ENCODE measurements around the gene CCSER1. TPM values are rescaled to one million over a fixed set of nuclear protein-coding genes. Genes with fewer than 3 reads are reported as not detected.

CCSER1 gene
- total RNA-seq, 1 donor from 2014 or later, result not detected

DNA sequence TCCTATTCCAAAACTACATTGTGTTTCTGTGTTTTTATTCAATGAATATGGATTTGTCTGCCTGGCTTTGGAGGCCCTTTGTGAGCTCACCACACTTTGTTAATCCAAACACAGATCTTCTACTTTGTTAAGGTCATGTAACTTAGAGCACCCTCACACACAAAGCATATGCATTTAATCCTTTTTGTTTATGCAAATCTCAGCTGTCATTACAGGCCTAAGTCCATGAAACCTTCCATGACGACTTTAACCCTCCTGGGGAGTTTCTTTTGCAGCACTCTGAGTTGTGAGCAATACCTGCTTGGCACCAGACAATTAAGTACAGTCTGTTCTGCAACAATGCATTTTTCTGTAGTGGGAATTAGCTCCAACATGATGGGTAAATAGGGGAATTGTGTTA, 14.9 kb downstream of the CCSER1 start:
- Mint-ChIP-seq H3K27ac (ENCODE audit: unreplicated experiment) (no peak overlapping the region), H3K4me1 (ENCODE audit: low read depth) (no peaks in the 10 kb centered on the region), H3K36me3 (ENCODE audit: low read depth) (no peaks in the 10 kb centered on the region), H3K4me3 (ENCODE audit: unreplicated experiment) (no peak overlapping the region), H3K27me3 (ENCODE audit: low read depth) (peaks cover 12% of the 10 kb centered on the region), H3K9me3 (ENCODE audit: low read depth) (no peaks in the 10 kb centered on the region)
- TF ChIP-seq, protein P1, sequence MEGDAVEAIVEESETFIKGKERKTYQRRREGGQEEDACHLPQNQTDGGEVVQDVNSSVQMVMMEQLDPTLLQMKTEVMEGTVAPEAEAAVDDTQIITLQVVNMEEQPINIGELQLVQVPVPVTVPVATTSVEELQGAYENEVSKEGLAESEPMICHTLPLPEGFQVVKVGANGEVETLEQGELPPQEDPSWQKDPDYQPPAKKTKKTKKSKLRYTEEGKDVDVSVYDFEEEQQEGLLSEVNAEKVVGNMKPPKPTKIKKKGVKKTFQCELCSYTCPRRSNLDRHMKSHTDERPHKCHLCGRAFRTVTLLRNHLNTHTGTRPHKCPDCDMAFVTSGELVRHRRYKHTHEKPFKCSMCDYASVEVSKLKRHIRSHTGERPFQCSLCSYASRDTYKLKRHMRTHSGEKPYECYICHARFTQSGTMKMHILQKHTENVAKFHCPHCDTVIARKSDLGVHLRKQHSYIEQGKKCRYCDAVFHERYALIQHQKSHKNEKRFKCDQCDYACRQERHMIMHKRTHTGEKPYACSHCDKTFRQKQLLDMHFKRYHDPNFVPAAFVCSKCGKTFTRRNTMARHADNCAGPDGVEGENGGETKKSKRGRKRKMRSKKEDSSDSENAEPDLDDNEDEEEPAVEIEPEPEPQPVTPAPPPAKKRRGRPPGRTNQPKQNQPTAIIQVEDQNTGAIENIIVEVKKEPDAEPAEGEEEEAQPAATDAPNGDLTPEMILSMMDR (IDR thresholded peaks at IDR 0.05), result no peak
- no peak for DNase-seq (ENCODE audit: low spot score)

DNA sequence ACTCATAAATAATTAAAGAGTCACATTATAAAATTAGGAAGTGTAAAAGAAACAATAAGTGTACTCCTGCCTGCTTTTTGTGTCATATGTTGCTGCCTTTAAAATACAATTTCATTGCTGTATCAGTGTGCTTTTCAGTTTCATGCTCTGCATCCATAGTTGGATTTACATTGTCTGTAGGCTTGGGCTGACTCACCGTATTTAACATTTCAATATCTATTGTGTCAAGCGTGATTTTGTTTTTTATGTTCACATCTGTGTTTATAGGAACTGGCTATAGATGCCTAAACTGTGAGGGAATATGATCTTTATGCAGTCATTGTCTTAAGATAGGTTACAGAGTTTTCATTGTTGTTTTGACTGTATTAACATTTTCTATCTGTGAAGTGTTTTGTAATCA, 18.1 kb downstream of the CCSER1 start:
- TF ChIP-seq, protein P1 (IDR thresholded peaks at IDR 0.05), result no peak
- no peak overlapping the region for H3K4me3 Mint-ChIP-seq (ENCODE audit: unreplicated experiment)
- no peak for DNase-seq (ENCODE audit: low spot score)
- no peak overlapping the region for H3K27ac Mint-ChIP-seq (ENCODE audit: unreplicated experiment)
- H3K27me3 Mint-ChIP-seq (ENCODE audit: low read depth), result peaks cover 9% of the 10 kb centered on the region
- no peaks in the 10 kb centered on the region for H3K36me3 Mint-ChIP-seq (ENCODE audit: low read depth)
- H3K4me1 Mint-ChIP-seq (ENCODE audit: low read depth), result no peaks in the 10 kb centered on the region
- H3K9me3 Mint-ChIP-seq (ENCODE audit: low read depth), result no peaks in the 10 kb centered on the region

DNA sequence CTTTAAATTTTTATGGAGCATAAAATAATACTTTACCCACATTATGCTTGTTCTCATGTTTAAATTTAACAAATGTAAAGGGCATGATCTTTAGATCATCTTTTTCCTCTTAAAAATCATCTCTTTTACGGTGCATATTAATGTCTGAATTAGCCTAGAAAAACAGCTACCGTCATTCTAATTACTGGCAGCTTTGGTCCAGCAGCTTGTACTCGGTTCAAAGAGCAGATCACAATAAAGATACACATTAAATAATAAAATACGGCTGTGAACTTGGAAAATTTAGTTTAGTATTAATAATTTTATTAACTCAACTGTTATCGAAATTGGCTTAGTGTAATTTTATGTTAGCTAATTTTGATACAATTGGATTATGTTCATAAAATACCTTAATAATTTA, 19.1 kb downstream of the CCSER1 start:
- Mint-ChIP-seq H3K9me3 (ENCODE audit: low read depth) (no peaks in the 10 kb centered on the region), H3K36me3 (ENCODE audit: low read depth) (no peaks in the 10 kb centered on the region), H3K27ac (ENCODE audit: unreplicated experiment) (no peak overlapping the region), H3K4me3 (ENCODE audit: unreplicated experiment) (no peak overlapping the region), H3K4me1 (ENCODE audit: low read depth) (no peaks in the 10 kb centered on the region), H3K27me3 (ENCODE audit: low read depth) (peaks cover 9% of the 10 kb centered on the region)
- TF ChIP-seq, protein P1 (IDR thresholded peaks at IDR 0.05), result no peak
- no peak for DNase-seq (ENCODE audit: low spot score)

DNA sequence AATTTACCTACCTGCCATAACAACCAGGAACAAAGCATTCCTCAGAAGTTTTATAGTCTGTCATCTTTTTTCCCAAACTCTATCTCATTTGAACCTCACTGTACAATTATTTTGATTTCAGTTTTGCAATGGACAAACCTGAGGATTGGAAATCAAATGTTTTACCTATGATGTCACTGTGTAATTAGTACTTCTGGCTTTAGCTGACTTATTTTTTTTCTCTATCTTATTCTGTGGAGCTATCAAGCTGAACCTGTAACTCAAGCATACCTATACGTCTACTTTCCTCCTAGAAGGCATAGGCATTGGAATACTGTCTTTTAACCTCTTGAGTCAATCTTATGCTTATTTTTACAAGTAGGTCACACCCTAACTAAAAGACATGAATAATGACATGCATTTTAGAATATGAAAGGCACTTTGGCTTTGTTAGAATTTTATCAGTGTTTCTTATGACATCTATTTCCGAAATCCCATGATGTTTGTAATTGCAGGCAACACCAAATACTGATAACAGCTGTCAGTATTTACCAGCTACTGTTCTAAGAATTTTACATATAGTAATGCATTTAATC, 21.5 kb downstream of the CCSER1 start:
- H3K9me3 Mint-ChIP-seq (ENCODE audit: low read depth), result no peaks in the 10 kb centered on the region
- no peak overlapping the region for H3K4me3 Mint-ChIP-seq (ENCODE audit: unreplicated experiment)
- no peak overlapping the region for H3K27ac Mint-ChIP-seq (ENCODE audit: unreplicated experiment)
- peaks cover 7% of the 10 kb centered on the region for H3K27me3 Mint-ChIP-seq (ENCODE audit: low read depth)
- no peaks in the 10 kb centered on the region for H3K36me3 Mint-ChIP-seq (ENCODE audit: low read depth)
- TF ChIP-seq, protein P1 (IDR thresholded peaks at IDR 0.05), result no peak
- no peak for DNase-seq (ENCODE audit: low spot score)
- no peaks in the 10 kb centered on the region for H3K4me1 Mint-ChIP-seq (ENCODE audit: low read depth)

DNA sequence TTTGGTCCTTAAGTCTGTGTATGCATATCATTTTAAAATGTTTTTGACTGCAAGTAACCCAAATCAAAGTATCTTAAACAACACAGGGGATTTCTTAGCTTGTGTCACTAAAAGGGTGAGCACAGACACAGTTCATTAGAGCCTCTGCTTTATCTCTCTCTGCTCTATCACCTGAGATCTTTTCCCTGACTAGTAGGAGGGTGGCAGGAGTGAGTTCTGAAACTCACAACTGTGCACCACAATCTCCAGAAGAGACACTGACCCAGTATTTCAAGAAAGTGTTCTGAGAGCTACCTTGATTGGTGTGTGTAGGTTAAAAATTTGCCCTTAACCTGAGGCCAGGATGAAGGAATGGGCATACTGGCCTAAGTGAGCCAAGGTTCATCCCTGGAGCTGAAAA, 24.8 kb downstream of the CCSER1 start:
- Mint-ChIP-seq H3K9me3 (ENCODE audit: low read depth) (peaks cover 4% of the 10 kb centered on the region), H3K27me3 (ENCODE audit: low read depth) (no peaks in the 10 kb centered on the region), H3K36me3 (ENCODE audit: low read depth) (no peaks in the 10 kb centered on the region), H3K27ac (ENCODE audit: unreplicated experiment) (no peak overlapping the region), H3K4me1 (ENCODE audit: low read depth) (no peaks in the 10 kb centered on the region), H3K4me3 (ENCODE audit: unreplicated experiment) (no peak overlapping the region)
- DNase-seq (ENCODE audit: low spot score), result no peak
- TF ChIP-seq, protein P1 (IDR thresholded peaks at IDR 0.05), result no peak
